Bronchial epithelial cell (primary cell): ENCODE results near the gene GNGT1. TPM values are rescaled to one million over a fixed set of nuclear protein-coding genes. Genes with fewer than 3 reads are reported as not detected.

ENCODE experiments used
- DNase-seq: peaks from one replicate; pipeline ENCODE4 v3.0.0-alpha.2; 2010; ENCODE audit warnings: low read depth
- FAIRE-seq: peaks from 2 replicates; lab custom pipeline; 2011; peaks lifted over from hg19 to GRCh38; lab: Jason Lieb, UNC
- H3K27me3 ChIP-seq: 2 replicates; pipeline ENCODE4 v1.5.1; 2011; ENCODE audit warnings: low read length; ENCODE audit not compliant: control insufficient read depth, insufficient read depth
- H3K36me3 ChIP-seq: 2 replicates; pipeline ENCODE4 v1.5.1; 2011; ENCODE audit warnings: low read length; ENCODE audit not compliant: control insufficient read depth, insufficient read depth
- H3K4me3 ChIP-seq: 2 replicates; pipeline ENCODE4 v1.5.1; 2011; ENCODE audit warnings: mild to moderate bottlenecking, low read depth, low read length, control low read depth
- total RNA-seq: library from RNA; depleted of rRNA; stranded (reverse); fragments of >200 nt; gene quantifications from 2 replicates; pipeline ENCODE4 v1.2.1, GENCODE V29; 2014
- TF ChIP-seq, protein P1 (sequence below): IDR thresholded peaks from 2 replicates; pipeline ENCODE4 v1.5.1; 2011; ENCODE audit warnings: mild to moderate bottlenecking, moderate library complexity, low read length, control low read depth, inconsistent platforms; ENCODE audit not compliant: insufficient read depth, severe bottlenecking

Gene GNGT1
- total RNA-seq, 1 donor from 2014 or later = not detected

GRCh38 chr7:93884541-93884940 is 21.8 kb upstream of the GNGT1 start:
- H3K36me3 ChIP-seq = no peaks in the 10 kb centered on the region
- TF ChIP-seq, protein P1, sequence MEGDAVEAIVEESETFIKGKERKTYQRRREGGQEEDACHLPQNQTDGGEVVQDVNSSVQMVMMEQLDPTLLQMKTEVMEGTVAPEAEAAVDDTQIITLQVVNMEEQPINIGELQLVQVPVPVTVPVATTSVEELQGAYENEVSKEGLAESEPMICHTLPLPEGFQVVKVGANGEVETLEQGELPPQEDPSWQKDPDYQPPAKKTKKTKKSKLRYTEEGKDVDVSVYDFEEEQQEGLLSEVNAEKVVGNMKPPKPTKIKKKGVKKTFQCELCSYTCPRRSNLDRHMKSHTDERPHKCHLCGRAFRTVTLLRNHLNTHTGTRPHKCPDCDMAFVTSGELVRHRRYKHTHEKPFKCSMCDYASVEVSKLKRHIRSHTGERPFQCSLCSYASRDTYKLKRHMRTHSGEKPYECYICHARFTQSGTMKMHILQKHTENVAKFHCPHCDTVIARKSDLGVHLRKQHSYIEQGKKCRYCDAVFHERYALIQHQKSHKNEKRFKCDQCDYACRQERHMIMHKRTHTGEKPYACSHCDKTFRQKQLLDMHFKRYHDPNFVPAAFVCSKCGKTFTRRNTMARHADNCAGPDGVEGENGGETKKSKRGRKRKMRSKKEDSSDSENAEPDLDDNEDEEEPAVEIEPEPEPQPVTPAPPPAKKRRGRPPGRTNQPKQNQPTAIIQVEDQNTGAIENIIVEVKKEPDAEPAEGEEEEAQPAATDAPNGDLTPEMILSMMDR = no peak
- no peak for FAIRE-seq

GRCh38 chr7:93889261-93889660 is 17.1 kb upstream of the GNGT1 start:
- Histone ChIP-seq H3K4me3 (no peak overlapping the region), H3K27me3 (no peaks in the 10 kb centered on the region), H3K36me3 (no peaks in the 10 kb centered on the region)
- TF ChIP-seq, protein P1 = no peak
- FAIRE-seq (no peak), DNase-seq (peak; percentile 91)

More at GRCh38 chr7:93884541-93884940, 21.8 kb upstream of the GNGT1 start:
- peak; percentile 6 for DNase-seq
- Histone ChIP-seq H3K27me3 (no peaks in the 10 kb centered on the region), H3K4me3 (no peak overlapping the region)

- TF ChIP-seq, protein P1 = peak; percentile 1
- FAIRE-seq (no peak), DNase-seq (peak; percentile 57)
Observed at GRCh38 chr7:93890041-93890463, 16.3 kb upstream of the GNGT1 start.

GRCh38 chr7:93890464-93891068 is 15.8 kb upstream of the GNGT1 start, which contains the start of gene TFPI2:
TSS of gene TFPI2 (minus strand) at chr7:93890753. CDS start at chr7:93890678, 75 bp downstream.
- peak within 1 kb of the TSS; percentile 51 for H3K4me3 ChIP-seq
- FAIRE-seq = no peak
- peak; percentile 91 for DNase-seq
- H3K27me3 ChIP-seq = no peaks in the 10 kb centered on the region
- H3K36me3 ChIP-seq = no peaks in the 10 kb centered on the region
- TF ChIP-seq, protein P1 = no peak

More at GRCh38 chr7:93890041-93890463, 16.3 kb upstream of the GNGT1 start:
- Histone ChIP-seq H3K36me3 (no peaks in the 10 kb centered on the region), H3K4me3 (peak overlapping the region; percentile 51), H3K27me3 (no peaks in the 10 kb centered on the region)

DNA sequence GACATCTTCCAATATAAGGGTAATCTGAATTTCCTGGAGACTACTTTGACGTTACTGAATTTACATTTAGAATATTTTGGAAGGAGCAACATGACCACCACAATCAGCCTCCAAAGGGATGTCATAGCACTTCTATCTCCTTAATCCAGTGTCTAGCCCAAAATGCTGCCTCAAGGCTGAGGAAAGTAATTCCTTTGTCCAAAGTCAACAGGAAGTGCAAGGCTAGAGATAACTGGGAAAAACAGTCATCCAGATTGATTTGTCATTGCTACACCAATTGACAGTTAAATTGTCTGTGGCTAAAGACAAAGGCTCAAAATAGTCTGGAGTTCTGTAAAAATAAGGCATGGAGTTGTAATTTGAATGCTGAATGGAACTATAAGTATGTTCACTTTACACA is 11.9 kb upstream of the GNGT1 start:
- Histone ChIP-seq H3K27me3 (no peaks in the 10 kb centered on the region), H3K4me3 (no peak overlapping the region), H3K36me3 (no peaks in the 10 kb centered on the region)
- FAIRE-seq = no peak
- peak; percentile 28 for DNase-seq
- TF ChIP-seq, protein P1 = no peak
